ENCODE data around the gene AIRE. TPM values are rescaled to one million over a fixed set of nuclear protein-coding genes. Genes with fewer than 3 reads are reported as not detected.

Gene AIRE
- not detected in 2 replicates for total RNA-seq

DNA sequence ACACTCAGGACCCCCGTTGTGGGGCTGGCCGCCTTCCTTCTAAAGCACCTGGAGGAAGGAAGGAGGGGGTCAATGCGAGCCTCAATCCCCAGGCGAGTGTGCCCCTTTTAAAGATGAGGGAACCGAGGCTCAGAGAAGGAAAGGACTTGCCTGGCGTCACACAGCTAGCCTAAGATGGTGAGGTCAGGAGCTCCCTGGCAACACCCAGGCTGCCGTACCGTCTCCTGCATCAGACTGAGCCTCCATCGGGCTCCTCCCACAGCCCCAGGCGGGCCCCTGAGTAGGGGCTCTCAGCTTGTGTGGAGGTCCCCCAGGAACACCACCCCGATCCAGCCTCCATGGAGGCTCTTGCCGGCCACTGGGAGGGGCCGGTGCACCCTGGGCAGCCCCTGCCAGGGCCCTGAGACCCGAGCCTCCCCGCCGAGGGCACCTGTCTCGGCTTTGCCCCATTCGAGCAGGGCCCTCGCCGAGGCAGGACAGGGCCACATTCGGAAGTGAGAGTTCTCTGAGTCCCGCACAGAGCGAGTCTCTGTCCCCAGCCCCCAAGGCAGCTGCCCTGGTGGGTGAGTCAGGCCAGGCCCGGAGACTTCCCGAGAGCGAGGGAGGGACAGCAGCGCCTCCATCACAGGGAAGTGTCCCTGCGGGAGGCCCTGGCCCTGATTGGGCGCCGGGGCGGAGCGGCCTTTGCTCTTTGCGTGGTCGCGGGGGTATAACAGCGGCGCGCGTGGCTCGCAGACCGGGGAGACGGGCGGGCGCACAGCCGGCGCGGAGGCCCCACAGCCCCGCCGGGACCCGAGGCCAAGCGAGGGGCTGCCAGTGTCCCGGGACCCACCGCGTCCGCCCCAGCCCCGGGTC, at the start of gene AIRE:
TSS of gene AIRE (plus strand) at position 739 of the 855 bp plus-strand sequence. CDS start 131 bp downstream, outside the sequence.

DNA sequence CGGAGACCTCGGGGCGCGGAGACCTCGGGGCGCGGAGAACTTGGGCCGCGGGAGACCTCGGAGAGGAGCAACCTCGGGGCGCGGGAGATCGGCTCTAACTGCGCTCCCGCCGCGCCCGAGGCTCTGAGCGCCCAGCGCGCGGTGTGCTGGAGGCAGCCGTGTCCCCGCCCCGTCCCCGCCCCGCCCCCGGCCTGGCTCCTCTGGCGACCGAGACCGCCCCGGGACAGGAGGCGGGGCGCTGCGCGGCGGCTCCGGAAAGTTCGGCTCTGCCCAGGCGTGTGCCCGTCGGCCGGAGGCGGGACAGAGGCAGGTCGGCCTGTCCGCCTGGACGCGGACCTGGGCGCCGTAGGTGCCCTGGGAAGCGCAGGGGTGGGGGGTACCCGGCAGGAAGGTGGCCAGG, 44.8 kb upstream of the AIRE start, which contains the start of gene ICOSLG:
TSS of gene ICOSLG (minus strand) at position 102 of the 400 bp plus-strand sequence. CDS start 126 bp downstream, outside the sequence.

DNA sequence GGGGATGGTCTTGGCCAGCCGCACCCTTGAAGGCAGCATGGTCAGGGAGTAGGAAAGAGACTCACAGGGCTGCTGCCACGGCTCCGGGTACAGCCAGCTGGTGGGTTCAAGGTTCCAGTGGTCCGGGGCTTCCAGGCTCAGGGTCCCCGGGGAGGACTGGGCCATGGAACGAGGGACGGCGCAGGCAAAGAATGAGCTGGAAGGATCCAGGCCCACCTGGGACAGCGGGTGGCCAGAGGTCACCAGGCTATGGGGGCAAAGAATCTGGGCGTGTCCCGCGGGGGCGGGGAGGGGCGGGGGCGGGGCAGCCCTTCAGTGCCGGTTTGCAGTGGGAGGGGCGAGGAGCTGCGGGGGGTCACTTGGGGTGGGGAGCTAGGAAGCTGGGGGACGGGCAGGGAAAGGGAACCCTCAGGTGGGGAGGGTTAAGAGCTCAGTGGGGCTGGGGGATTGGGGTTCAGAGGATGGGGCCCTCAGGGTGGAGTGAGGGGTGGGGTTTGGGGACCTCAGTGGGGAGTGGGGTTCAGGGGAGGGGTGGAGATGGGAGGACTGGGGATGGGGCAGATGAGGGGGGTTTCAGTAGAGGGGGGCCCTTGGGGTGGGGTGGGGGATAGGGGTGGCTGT, 23.9 kb upstream of the AIRE start, which contains the start of gene DNMT3L:
TSS of gene DNMT3L (minus strand) at position 223 of the 621 bp plus-strand sequence. CDS start 638 bp downstream, outside the sequence.

DNA sequence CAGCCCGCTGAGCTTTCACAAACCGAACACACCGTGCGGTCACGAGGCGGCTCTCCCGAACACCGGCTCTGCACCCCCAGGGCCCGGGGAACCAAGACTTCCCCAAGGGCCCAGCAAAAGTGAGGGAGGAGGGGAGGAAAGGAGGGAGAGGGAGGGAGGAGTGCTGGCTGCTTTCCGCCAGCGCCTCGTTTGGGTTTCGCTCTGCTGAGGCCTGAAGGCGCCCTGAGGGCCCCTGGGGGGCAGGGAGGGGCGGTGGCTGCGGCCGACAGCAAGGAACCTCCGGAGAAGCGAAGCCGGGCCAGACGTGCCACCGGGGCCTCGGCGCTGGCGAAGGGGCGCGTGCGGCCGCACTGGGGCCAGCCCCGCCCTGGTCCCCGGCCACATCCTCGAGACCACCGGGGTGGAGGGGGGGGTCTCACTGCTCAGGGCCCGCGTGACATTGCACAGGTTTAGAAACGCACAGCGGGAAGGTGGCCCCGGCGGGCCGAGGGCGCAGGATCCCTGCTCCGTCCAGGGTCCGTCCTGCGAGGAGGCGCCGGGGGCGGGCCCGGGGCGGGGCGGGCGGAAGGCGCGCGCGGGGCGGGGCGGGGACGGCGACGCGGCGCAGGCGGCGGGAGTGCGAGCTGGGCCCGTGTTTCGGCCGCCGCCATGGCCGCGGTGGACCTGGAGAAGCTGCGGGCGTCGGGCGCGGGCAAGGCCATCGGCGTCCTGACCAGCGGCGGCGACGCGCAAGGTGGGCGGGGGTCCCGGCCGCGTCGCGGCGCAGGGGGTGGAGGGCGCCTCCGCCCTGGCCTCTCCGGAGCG, 14.0 kb downstream of the AIRE start, which contains the start of gene PFKL:
TSS of gene PFKL (plus strand) at position 596 of the 804 bp plus-strand sequence. CDS start at position 649, 53 bp downstream.

DNA sequence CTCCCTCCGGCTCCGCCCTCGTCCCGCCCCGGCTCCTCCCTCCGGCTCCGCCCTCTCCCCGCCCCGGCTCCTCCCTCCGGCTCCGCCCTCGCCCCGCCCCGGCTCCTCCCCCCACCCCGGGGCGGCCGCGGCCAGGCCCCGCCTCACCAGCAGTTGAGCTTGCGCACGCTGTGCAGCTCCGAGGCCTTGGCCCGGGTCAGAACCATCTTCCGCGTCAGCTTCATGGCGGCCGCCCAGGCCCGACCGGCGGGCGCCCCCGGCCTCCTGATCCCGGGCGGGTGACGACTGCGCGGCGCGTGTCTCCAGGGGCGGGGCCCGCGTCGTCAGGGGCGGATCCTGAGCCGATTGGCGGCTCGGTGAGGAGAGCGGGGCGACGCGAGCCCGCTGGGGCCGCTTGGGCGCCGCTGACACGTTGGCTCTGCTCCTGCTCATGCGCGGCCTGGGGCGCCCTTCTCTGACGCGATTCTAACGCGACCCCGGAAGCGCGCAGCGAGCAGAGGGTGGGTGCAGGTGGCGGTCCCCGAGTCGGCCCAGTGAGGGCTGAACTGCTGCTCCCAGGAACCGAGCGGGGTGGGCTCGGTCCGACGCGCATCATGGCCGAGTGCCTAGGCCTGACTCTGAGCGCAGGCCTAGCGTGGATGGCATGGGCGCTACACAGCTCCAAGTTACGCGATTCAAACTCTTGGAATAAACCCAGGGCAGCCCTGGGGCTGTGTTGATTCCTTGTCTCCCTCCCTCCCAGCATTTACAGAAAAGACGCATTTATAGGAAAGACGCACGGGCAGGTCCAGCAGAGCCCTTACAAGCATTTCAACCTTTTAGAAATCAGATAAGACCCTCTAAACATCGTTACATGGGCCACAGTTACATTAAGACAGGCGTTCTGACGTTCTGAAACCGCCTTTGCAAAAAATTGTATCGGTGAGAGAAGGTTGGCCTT, 53.6 kb downstream of the AIRE start, which contains the start of gene CFAP410:
TSS of gene CFAP410 (minus strand) at position 420 of the 940 bp plus-strand sequence. CDS start at position 224, 196 bp downstream.

Other genes starting within 250 kb of the AIRE start
- gene PWP2, start 178.5 kb upstream of the AIRE start, total RNA-seq = 3.1 and 3.5 TPM in 2 replicates
- gene GATD3, start 152.2 kb upstream of the AIRE start, total RNA-seq = 32.3 and 74.0 TPM in 2 replicates
- gene ICOSLG, start 44.9 kb upstream of the AIRE start, total RNA-seq = 0.09 and 0.16 TPM in 2 replicates
- gene DNMT3L, start 24.0 kb upstream of the AIRE start, total RNA-seq = not detected in 2 replicates
- 245 and 255 TPM in 2 replicates for gene PFKL, start 14.2 kb downstream of the AIRE start, total RNA-seq
- 11.0 and 11.3 TPM in 2 replicates for gene CFAP410, start 53.5 kb downstream of the AIRE start, total RNA-seq
- gene TRPM2, start 67.7 kb downstream of the AIRE start, total RNA-seq = under 0.01 TPM in 1 of 2 replicates, not detected in the other
- under 0.01 TPM in 2 replicates for gene LRRC3, start 169.6 kb downstream of the AIRE start, total RNA-seq